Liver (tissue), 9 donors: ENCODE results near the gene DAD1. TPM values are rescaled to one million over a fixed set of nuclear protein-coding genes. Genes with fewer than 3 reads are reported as not detected.

Source experiments
- DNase-seq: peaks from one replicate; pipeline ENCODE4 v3.0.0-alpha.2; 2017; ENCODE audit warnings: low spot score
- H3K27ac ChIP-seq, 2 donors: one replicate each; pipeline ENCODE4 v1.7.0; 2013; ENCODE audit warnings: inconsistent platforms in 2 of 2, low read length in 2 of 2, control low read depth in 1 of 2, low read depth in 1 of 2, mild to moderate bottlenecking in 1 of 2
- H3K27me3 ChIP-seq, 4 donors: one replicate each; pipeline versions ENCODE4 v1.6.1 to v1.7.0; 2013; ENCODE audit warnings: low read length in 3 of 4, inconsistent platforms in 1 of 4, mild to moderate bottlenecking in 1 of 4, moderate library complexity in 1 of 4; ENCODE audit not compliant: control insufficient read depth in 4 of 4, insufficient read depth in 4 of 4
- H3K36me3 ChIP-seq, 4 donors: one replicate each; pipeline versions ENCODE4 v1.6.1 to v1.7.0; 2013; ENCODE audit warnings: low read length in 3 of 4, mild to moderate bottlenecking in 3 of 4, low read depth in 1 of 4, moderate library complexity in 1 of 4; ENCODE audit not compliant: control insufficient read depth in 4 of 4, insufficient read depth in 3 of 4
- H3K4me1 ChIP-seq, 4 donors: one replicate each; pipeline versions ENCODE4 v1.6.1 to v1.7.0; 2013; ENCODE audit warnings: low read length in 3 of 4, mild to moderate bottlenecking in 3 of 4, moderate library complexity in 1 of 4; ENCODE audit not compliant: control insufficient read depth in 4 of 4, insufficient read depth in 4 of 4
- H3K4me3 ChIP-seq, 3 donors: one replicate each; pipeline versions ENCODE4 v1.6.1 to v1.7.0; 2013; ENCODE audit warnings: low read length in 3 of 3, control low read depth in 1 of 3, low read depth in 1 of 3, mild to moderate bottlenecking in 1 of 3
- H3K9ac ChIP-seq, 2 donors: one replicate each; pipeline ENCODE4 v1.7.0; 2013; ENCODE audit warnings: low read length in 2 of 2, mild to moderate bottlenecking in 2 of 2, moderate library complexity in 2 of 2, control low read depth in 1 of 2, low read depth in 1 of 2
- H3K9me3 ChIP-seq, 4 donors: one replicate each; pipeline versions ENCODE4 v1.6.1 to v1.7.0; 2013; ENCODE audit warnings: low read length in 3 of 4; ENCODE audit not compliant: control insufficient read depth in 4 of 4
- EGR1 ChIP-seq, 2 donors: IDR thresholded peaks; 2 replicates each; pipeline ENCODE4 v1.6.1; 2016 to 2018; ENCODE audit warnings: antibody characterized with exemption in 2 of 2, low read depth in 2 of 2
- FOXA1 ChIP-seq: IDR thresholded peaks from 2 replicates; pipeline ENCODE4 v1.6.1; 2016; ENCODE audit warnings: antibody characterized with exemption
- FOXA2 ChIP-seq: IDR thresholded peaks from 2 replicates; pipeline ENCODE4 v1.6.1; 2016; ENCODE audit warnings: antibody characterized with exemption
- GABPA ChIP-seq, 2 donors: IDR thresholded peaks in 1 of 2; conservative IDR thresholded peaks in 1 of 2; 2 replicates each; pipeline ENCODE4 v1.6.1; 2016; ENCODE audit warnings: antibody characterized with exemption in 2 of 2, mild to moderate bottlenecking in 1 of 2, moderate library complexity in 1 of 2
- HNF4A ChIP-seq, 2 donors: conservative IDR thresholded peaks; 2 replicates each; pipeline ENCODE4 v1.6.1; 2016; ENCODE audit warnings: antibody characterized with exemption in 2 of 2, mild to moderate bottlenecking in 2 of 2
- HNF4G ChIP-seq: IDR thresholded peaks from 2 replicates; pipeline ENCODE4 v1.6.1; 2016; ENCODE audit warnings: antibody characterized with exemption
- JUND ChIP-seq, 2 donors: IDR thresholded peaks; 2 replicates each; pipeline ENCODE4 v1.6.1; 2016; ENCODE audit warnings: antibody characterized with exemption in 2 of 2
- NR2F2 ChIP-seq: IDR thresholded peaks from 2 replicates; pipeline ENCODE4 v1.6.1; 2016; ENCODE audit warnings: antibody characterized with exemption
- RAD21 ChIP-seq, 2 donors: IDR thresholded peaks; 2 replicates each; pipeline ENCODE4 v1.6.1; 2016; ENCODE audit warnings: antibody characterized with exemption in 2 of 2, mild to moderate bottlenecking in 2 of 2
- RXRA ChIP-seq, 2 donors: IDR thresholded peaks; 2 replicates each; pipeline ENCODE4 v1.6.1; 2017 to 2018; ENCODE audit warnings: antibody characterized with exemption in 2 of 2, mild to moderate bottlenecking in 1 of 2
- SP1 ChIP-seq: IDR thresholded peaks from 2 replicates; pipeline ENCODE4 v1.6.1; 2018; ENCODE audit warnings: antibody characterized with exemption, mild to moderate bottlenecking
- TAF1 ChIP-seq: conservative IDR thresholded peaks from 2 replicates; pipeline ENCODE4 v1.6.1; 2016; ENCODE audit warnings: antibody characterized with exemption, mild to moderate bottlenecking
- YY1 ChIP-seq: IDR thresholded peaks from 2 replicates; pipeline ENCODE4 v1.6.1; 2016; ENCODE audit warnings: antibody characterized with exemption, mild to moderate bottlenecking
- WGBS: extraction: QIAGEN DNeasy Blood & Tissue Kit; methylation state at CpG from one replicate; pipeline ENCODE4 v1.1.7; 2013; 5-methylcytosine and 5-hydroxymethylcytosine counted together
- polyA plus RNA-seq, 2 donors: library from polyadenylated mRNA; stranded (reverse) in 1 of 2; unstranded in 1 of 2; fragments of 200-250 nt in 1 of 2; fragments of >200 nt in 1 of 2; fragmentation: Nextera tagmentation in 1 of 2; extraction: Ambion mirVana in 1 of 2; gene quantifications; one replicate each; pipeline versions ENCODE4 v1.2.1 to v1.2.3, GENCODE V29; 2013 to 2015
- total RNA-seq, 2 donors: library from RNA; depleted of rRNA; stranded (reverse); fragments of >200 nt; gene quantifications; one replicate each; pipeline ENCODE4 v1.2.3, GENCODE V29; 2014
- TF ChIP-seq, protein P1 (sequence below): IDR thresholded peaks from 2 replicates; pipeline ENCODE4 v1.6.1; 2016; ENCODE audit warnings: antibody characterized with exemption
- TF ChIP-seq, protein P2 (sequence below): IDR thresholded peaks from 2 replicates; pipeline ENCODE4 v1.6.1; 2016; ENCODE audit warnings: antibody characterized with exemption, mild to moderate bottlenecking
- TF ChIP-seq, protein P3 (sequence below): IDR thresholded peaks from 2 replicates; pipeline ENCODE4 v1.6.1; 2016; ENCODE audit warnings: antibody characterized with exemption
- TF ChIP-seq, protein P4 (sequence below): fragments of 150-350 bp; IDR thresholded peaks from 2 replicates; pipeline ENCODE4 v1.5.1; 2017; ENCODE audit warnings: improper control_type of control experiment, low read depth, low read length; ENCODE audit not compliant: missing input control
- TF ChIP-seq, protein P5 (sequence below): IDR thresholded peaks from 2 replicates; pipeline ENCODE4 v1.6.1; 2016; ENCODE audit warnings: antibody characterized with exemption
- donor health status: healthy.
- donor health status: healthy.
- donor health status: healthy.
- donor health status: healthy.
- donor health status: healthy.

Gene DAD1
- total and polyA plus RNA-seq, 4 donors = 142 to 254 (median 205) TPM

DNA sequence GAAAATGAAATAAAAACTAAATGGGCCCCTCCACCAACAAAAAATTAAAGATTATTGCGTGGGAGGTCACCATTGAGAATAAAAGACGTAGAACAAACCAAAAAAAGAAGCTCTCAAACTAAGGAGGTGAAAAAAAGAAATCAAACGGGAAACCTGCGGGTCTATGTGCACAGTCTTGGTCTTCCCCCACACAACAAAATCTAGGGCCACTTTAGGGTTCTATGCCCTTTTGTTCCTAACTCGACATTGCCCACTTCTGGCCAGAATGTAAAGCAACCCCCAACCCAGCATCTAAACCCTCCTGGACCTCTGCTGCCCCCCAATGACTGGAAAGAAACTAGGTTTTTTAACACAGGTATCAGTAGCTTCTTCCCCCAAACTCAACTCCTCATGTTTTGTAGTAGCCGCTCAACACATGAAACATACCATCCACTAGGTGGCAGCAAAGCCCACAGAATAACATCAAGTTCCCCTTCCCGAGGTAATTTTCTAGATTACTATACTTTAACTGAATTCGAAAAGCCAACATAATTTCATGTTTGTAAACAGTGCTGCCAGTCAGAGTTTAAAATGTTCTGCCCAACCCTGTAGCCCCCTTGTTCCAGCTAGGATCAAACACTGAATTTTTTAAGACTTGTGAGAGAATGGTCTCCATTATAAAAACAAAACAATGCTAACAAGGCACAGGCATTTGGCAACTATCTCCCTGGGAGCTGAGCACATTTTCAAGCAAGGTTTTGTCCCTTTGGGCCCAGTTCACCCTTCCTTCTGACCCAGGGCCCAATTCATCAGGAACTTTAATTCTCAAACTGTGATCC, 18.7 kb downstream of the DAD1 start:
- H3K9ac ChIP-seq = peak overlapping the region in 1 of 2 donors; percentile 18
- peak; percentile 77 for DNase-seq
- no peaks in the 10 kb centered on the region for H3K4me1 ChIP-seq
- WGBS = 25% methylated on average over 8 of the region's 8 CpGs
- no peaks in the 10 kb centered on the region for H3K9me3 ChIP-seq
- TF ChIP-seq NR2F2 (no peak), TAF1 (no peak), YY1 (no peak), GABPA (IDR thresholded peaks at IDR 0.05 in 1 of 2, conservative IDR thresholded peaks at IDR 0.05 in 1 of 2) (peak in 1 of 2 donors; percentile 10), RXRA (IDR thresholded peaks at IDR 0.05) (no peak), HNF4A (conservative IDR thresholded peaks at IDR 0.05) (no peak), JUND (IDR thresholded peaks at IDR 0.05) (no peak), FOXA2 (no peak), SP1 (no peak), HNF4G (no peak), EGR1 (IDR thresholded peaks at IDR 0.05; ENCODE audit: low read depth in 2 of 2) (no peak), RAD21 (IDR thresholded peaks at IDR 0.05) (peak; percentile 93 to 94), FOXA1 (no peak)
- TF ChIP-seq, protein P1, sequence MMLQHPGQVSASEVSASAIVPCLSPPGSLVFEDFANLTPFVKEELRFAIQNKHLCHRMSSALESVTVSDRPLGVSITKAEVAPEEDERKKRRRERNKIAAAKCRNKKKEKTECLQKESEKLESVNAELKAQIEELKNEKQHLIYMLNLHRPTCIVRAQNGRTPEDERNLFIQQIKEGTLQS = no peak
- TF ChIP-seq, protein P2, sequence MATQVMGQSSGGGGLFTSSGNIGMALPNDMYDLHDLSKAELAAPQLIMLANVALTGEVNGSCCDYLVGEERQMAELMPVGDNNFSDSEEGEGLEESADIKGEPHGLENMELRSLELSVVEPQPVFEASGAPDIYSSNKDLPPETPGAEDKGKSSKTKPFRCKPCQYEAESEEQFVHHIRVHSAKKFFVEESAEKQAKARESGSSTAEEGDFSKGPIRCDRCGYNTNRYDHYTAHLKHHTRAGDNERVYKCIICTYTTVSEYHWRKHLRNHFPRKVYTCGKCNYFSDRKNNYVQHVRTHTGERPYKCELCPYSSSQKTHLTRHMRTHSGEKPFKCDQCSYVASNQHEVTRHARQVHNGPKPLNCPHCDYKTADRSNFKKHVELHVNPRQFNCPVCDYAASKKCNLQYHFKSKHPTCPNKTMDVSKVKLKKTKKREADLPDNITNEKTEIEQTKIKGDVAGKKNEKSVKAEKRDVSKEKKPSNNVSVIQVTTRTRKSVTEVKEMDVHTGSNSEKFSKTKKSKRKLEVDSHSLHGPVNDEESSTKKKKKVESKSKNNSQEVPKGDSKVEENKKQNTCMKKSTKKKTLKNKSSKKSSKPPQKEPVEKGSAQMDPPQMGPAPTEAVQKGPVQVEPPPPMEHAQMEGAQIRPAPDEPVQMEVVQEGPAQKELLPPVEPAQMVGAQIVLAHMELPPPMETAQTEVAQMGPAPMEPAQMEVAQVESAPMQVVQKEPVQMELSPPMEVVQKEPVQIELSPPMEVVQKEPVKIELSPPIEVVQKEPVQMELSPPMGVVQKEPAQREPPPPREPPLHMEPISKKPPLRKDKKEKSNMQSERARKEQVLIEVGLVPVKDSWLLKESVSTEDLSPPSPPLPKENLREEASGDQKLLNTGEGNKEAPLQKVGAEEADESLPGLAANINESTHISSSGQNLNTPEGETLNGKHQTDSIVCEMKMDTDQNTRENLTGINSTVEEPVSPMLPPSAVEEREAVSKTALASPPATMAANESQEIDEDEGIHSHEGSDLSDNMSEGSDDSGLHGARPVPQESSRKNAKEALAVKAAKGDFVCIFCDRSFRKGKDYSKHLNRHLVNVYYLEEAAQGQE = no peak
- TF ChIP-seq, protein P3, sequence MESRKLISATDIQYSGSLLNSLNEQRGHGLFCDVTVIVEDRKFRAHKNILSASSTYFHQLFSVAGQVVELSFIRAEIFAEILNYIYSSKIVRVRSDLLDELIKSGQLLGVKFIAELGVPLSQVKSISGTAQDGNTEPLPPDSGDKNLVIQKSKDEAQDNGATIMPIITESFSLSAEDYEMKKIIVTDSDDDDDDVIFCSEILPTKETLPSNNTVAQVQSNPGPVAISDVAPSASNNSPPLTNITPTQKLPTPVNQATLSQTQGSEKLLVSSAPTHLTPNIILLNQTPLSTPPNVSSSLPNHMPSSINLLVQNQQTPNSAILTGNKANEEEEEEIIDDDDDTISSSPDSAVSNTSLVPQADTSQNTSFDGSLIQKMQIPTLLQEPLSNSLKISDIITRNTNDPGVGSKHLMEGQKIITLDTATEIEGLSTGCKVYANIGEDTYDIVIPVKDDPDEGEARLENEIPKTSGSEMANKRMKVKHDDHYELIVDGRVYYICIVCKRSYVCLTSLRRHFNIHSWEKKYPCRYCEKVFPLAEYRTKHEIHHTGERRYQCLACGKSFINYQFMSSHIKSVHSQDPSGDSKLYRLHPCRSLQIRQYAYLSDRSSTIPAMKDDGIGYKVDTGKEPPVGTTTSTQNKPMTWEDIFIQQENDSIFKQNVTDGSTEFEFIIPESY = no peak
- TF ChIP-seq, protein P4, sequence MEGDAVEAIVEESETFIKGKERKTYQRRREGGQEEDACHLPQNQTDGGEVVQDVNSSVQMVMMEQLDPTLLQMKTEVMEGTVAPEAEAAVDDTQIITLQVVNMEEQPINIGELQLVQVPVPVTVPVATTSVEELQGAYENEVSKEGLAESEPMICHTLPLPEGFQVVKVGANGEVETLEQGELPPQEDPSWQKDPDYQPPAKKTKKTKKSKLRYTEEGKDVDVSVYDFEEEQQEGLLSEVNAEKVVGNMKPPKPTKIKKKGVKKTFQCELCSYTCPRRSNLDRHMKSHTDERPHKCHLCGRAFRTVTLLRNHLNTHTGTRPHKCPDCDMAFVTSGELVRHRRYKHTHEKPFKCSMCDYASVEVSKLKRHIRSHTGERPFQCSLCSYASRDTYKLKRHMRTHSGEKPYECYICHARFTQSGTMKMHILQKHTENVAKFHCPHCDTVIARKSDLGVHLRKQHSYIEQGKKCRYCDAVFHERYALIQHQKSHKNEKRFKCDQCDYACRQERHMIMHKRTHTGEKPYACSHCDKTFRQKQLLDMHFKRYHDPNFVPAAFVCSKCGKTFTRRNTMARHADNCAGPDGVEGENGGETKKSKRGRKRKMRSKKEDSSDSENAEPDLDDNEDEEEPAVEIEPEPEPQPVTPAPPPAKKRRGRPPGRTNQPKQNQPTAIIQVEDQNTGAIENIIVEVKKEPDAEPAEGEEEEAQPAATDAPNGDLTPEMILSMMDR = peak; percentile 91
- TF ChIP-seq, protein P5, sequence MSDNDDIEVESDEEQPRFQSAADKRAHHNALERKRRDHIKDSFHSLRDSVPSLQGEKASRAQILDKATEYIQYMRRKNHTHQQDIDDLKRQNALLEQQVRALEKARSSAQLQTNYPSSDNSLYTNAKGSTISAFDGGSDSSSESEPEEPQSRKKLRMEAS = peak; percentile 20
- no peak overlapping the region for H3K27ac ChIP-seq
- H3K27me3 ChIP-seq = no peaks in the 10 kb centered on the region
- H3K4me3 ChIP-seq = no peak overlapping the region
- H3K36me3 ChIP-seq = peaks cover 7 to 48% (median 29%) of the 10 kb centered on the region in 4 donors
